Gastrocnemius medialis (tissue), 4 donors: Measurements from ENCODE around the gene VN1R5. TPM values are rescaled to one million over a fixed set of nuclear protein-coding genes. Genes with fewer than 3 reads are reported as not detected.

ENCODE experiments used
- ATAC-seq, 2 donors: fragments of 150-250 bp; one replicate each; pipeline ENCODE4 v1.9.1; 2016
- DNase-seq, 2 donors: peaks; one replicate each; pipeline ENCODE4 v3.0.0-alpha.2; 2019
- H3K27ac ChIP-seq, 4 donors: fragments of 200-600 bp; sonication (generic); 1 replicate in 1 of 4; 2 replicates in 3 of 4; pipeline ENCODE4 v1.5.1; 2016 to 2018; ENCODE audit warnings: mild to moderate bottlenecking in 2 of 4, moderate library complexity in 1 of 4
- H3K27me3 ChIP-seq, 3 donors: fragments of 200-600 bp; sonication (generic) in 2 of 3; 1 replicate in 1 of 3; 2 replicates in 2 of 3; pipeline versions ENCODE4 v1.5.1 to v1.6.0; 2016 to 2019; ENCODE audit warnings: mild to moderate bottlenecking in 1 of 3, moderate library complexity in 1 of 3
- H3K36me3 ChIP-seq, 2 donors: fragments of 200-600 bp; sonication (generic) in 1 of 2; one replicate each; pipeline ENCODE4 v1.5.1; 2017 to 2018
- H3K4me1 ChIP-seq, 2 donors: fragments of 200-600 bp; sonication (generic) in 1 of 2; one replicate each; pipeline ENCODE4 v1.5.1; 2016 to 2017; ENCODE audit warnings: mild to moderate bottlenecking in 2 of 2
- H3K4me3 ChIP-seq, 4 donors: fragments of 200-600 bp; sonication (generic) in 3 of 4; 1 replicate in 1 of 4; 2 replicates in 3 of 4; pipeline ENCODE4 v1.5.1; 2016 to 2019; ENCODE audit warnings: mild to moderate bottlenecking in 2 of 4
- H3K9me3 ChIP-seq, 3 donors: fragments of 200-600 bp; sonication (generic) in 2 of 3; 1 replicate in 1 of 3; 2 replicates in 2 of 3; pipeline ENCODE4 v1.5.1; 2016 to 2019
- POLR2A ChIP-seq, 2 donors: fragments of 450-650 bp; IDR thresholded peaks; one replicate each; pipeline ENCODE4 v1.6.1; 2017; ENCODE audit warnings: antibody characterized with exemption in 2 of 2, mild to moderate bottlenecking in 2 of 2, moderate library complexity in 2 of 2
- in situ Hi-C, 4 donors: fragments of 200-750 bp; cut with MboI; loops; one replicate each; pipeline versions ENCODE4 v1.15.0 to v1.8.0; 2017; ENCODE audit warnings: low sequenced_read_pairs in 4 of 4
- intact Hi-C: fragments of 100-400 bp; cut with DNase I; formaldehyde crosslinking; loops from one replicate; pipeline ENCODE4 v1.15.1; 2023; ENCODE audit warnings: low total_unique reads
- total RNA-seq, 4 donors: library from RNA; depleted of rRNA; stranded (reverse); fragments of >200 nt; gene quantifications; one replicate each; pipeline versions ENCODE4 v1.1.0 to v1.2.3, GENCODE V29; 2016
- TF ChIP-seq, protein P1 (sequence below), 5 experiments: fragments of 450-650 bp in 3 of 5; fragments of 200-600 bp in 2 of 5; sonication (generic) in 2 of 5; IDR thresholded peaks in 4 of 5; conservative IDR thresholded peaks in 1 of 5; 1 replicate in 4 of 5; 2 replicates in 1 of 5; pipeline ENCODE4 v1.5.1; 2016 to 2019; ENCODE audit warnings: antibody characterized with exemption in 5 of 5, mild to moderate bottlenecking in 3 of 5, moderate library complexity in 3 of 5

VN1R5 gene
- total RNA-seq, 4 donors from 2014 or later, result not detected

DNA sequence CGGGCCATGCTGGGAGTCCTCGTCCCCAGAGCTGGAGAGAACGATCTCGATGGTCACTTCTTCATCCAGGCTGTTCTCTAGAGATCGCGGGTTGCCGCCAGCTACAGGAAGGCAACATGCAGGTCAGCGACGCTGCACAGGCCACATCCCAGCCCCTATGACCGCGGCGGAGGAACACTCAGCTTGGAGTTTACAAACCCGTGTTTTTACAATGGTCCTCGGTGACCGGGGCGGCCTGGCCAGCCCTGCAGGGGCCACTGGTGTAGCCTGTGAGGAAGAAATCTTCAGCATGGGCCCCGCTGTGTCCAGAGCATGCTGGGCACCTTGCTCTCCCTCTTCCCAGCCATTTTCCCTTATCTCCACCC, 45.3 kb downstream of the VN1R5 start:
- ATAC-seq (no peak), DNase-seq (no peak)
- intact Hi-C loops (no loop called here), in situ Hi-C loops (no loop called here)
- Histone ChIP-seq H3K4me1 (no peaks in the 10 kb centered on the region), H3K36me3 (peaks cover 0 to 56% of the 10 kb centered on the region in 2 donors), H3K9me3 (no peaks in the 10 kb centered on the region), H3K4me3 (no peak overlapping the region), H3K27me3 (no peaks in the 10 kb centered on the region), H3K27ac (no peak overlapping the region)
- TF ChIP-seq, protein P1, sequence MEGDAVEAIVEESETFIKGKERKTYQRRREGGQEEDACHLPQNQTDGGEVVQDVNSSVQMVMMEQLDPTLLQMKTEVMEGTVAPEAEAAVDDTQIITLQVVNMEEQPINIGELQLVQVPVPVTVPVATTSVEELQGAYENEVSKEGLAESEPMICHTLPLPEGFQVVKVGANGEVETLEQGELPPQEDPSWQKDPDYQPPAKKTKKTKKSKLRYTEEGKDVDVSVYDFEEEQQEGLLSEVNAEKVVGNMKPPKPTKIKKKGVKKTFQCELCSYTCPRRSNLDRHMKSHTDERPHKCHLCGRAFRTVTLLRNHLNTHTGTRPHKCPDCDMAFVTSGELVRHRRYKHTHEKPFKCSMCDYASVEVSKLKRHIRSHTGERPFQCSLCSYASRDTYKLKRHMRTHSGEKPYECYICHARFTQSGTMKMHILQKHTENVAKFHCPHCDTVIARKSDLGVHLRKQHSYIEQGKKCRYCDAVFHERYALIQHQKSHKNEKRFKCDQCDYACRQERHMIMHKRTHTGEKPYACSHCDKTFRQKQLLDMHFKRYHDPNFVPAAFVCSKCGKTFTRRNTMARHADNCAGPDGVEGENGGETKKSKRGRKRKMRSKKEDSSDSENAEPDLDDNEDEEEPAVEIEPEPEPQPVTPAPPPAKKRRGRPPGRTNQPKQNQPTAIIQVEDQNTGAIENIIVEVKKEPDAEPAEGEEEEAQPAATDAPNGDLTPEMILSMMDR (IDR thresholded peaks at IDR 0.05 in 4 of 5, conservative IDR thresholded peaks at IDR 0.05 in 1 of 5), result no peak

DNA sequence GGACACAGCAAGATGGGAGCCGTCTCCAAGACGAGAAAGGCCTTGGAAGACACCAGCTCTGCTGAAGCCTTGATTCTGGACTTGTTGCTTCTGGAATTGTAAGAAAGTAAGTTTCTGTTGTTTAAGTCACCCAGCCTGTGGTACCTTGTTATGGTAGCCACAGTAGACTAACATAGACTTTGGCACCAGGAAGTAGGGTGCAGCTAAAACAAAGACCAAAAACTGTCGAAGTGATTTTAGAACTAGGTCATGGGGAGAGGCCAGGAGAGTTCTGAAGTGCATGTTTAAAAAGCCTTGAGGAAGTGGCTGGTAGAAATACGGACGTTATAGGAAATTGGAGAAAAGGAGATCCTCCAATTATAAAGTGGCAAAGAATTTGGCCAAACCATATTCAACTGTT, 47.3 kb downstream of the VN1R5 start:
- no peak overlapping the region for H3K27ac ChIP-seq
- no peak for ATAC-seq
- TF ChIP-seq, protein P1 (IDR thresholded peaks at IDR 0.05 in 4 of 5, conservative IDR thresholded peaks at IDR 0.05 in 1 of 5), result no peak
- no peak for TF ChIP-seq POLR2A (IDR thresholded peaks at IDR 0.05)
- H3K9me3 ChIP-seq, result no peaks in the 10 kb centered on the region
- no peak for DNase-seq
- peaks cover 0 to 74% of the 10 kb centered on the region in 2 donors for H3K36me3 ChIP-seq
- in situ Hi-C loops (no loop called here), intact Hi-C loops (no loop called here)
- H3K27me3 ChIP-seq, result no peaks in the 10 kb centered on the region
- no peak overlapping the region for H3K4me3 ChIP-seq
- H3K4me1 ChIP-seq, result no peaks in the 10 kb centered on the region

DNA sequence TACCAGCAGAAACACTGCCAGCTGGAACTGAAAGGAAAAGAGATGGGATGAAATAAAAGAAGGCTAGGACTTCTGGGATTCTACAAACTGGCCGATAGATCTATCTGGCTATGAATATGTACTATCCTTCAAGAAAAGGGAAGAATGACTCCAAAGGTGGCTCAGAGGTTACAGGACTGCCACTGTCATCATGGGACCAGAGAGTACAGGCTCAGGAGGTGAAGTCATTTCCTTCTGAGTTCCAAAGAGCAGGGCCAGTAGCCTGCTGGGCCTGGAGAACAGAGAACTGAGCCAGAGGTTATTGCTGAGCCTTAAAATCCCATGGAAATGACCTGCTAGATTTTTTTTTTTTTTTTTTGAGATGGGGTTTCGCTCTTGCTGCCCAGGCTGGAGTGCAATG, 48.2 kb downstream of the VN1R5 start:
- in situ Hi-C loops (no loop called here), intact Hi-C loops (no loop called here)
- Histone ChIP-seq H3K27me3 (no peaks in the 10 kb centered on the region), H3K36me3 (peaks cover 0 to 82% of the 10 kb centered on the region in 2 donors), H3K4me1 (no peaks in the 10 kb centered on the region), H3K9me3 (no peaks in the 10 kb centered on the region), H3K4me3 (no peak overlapping the region), H3K27ac (no peak overlapping the region)
- TF ChIP-seq, protein P1 (IDR thresholded peaks at IDR 0.05 in 4 of 5, conservative IDR thresholded peaks at IDR 0.05 in 1 of 5), result no peak
- TF ChIP-seq POLR2A (IDR thresholded peaks at IDR 0.05), result no peak
- ATAC-seq (no peak), DNase-seq (no peak)

Other genes with a start within 250 kb of the VN1R5 start
- not detected for gene ZNF695, start 248.0 kb upstream of the VN1R5 start, total RNA-seq
- gene ZNF670, start 177.3 kb upstream of the VN1R5 start, total RNA-seq, result 1 to 10 TPM in 1 of 4 donors, under 1 TPM in 3; 0.49 to 1.3 (median 0.52) TPM
- 1 to 10 TPM; 1.3 to 7.3 (median 2.7) TPM for gene ZNF669, start 151.7 kb upstream of the VN1R5 start, total RNA-seq
- gene ZNF124, start 84.1 kb upstream of the VN1R5 start, total RNA-seq, result 10 to 100 TPM in 1 of 4 donors, 1 to 10 TPM in 3; 5.4 to 10.3 (median 7.1) TPM
- gene ZNF496, start 75.8 kb downstream of the VN1R5 start, total RNA-seq, result 10 to 100 TPM; 34.2 to 47.4 (median 39.7) TPM
- gene NLRP3, start 160.1 kb downstream of the VN1R5 start, total RNA-seq, result under 1 TPM; 0.29 to 0.56 (median 0.47) TPM
- gene OR2B11, start 202.0 kb downstream of the VN1R5 start, total RNA-seq, result not detected